Astrocyte (in vitro differentiated cells and primary cell): ENCODE results near the gene SSBP2. TPM values are rescaled to one million over a fixed set of nuclear protein-coding genes. Genes with fewer than 3 reads are reported as not detected.

Source experiments
- DNase-seq: peaks from one replicate; pipeline ENCODE4 v3.0.0-alpha.2; 2010; ENCODE audit warnings: low read depth
- FAIRE-seq: peaks from 2 replicates; lab custom pipeline; 2011; peaks lifted over from hg19 to GRCh38; lab: Jason Lieb, UNC
- H2AFZ ChIP-seq: 2 replicates; pipeline ENCODE4 v1.6.0; 2012; ENCODE audit warnings: low read depth, low read length, inconsistent platforms
- H3K27ac ChIP-seq: 2 replicates; pipeline ENCODE4 v1.5.1; 2011; ENCODE audit warnings: low read depth, low read length, inconsistent platforms
- H3K27me3 ChIP-seq: 2 replicates; pipeline ENCODE4 v1.6.0; 2011; ENCODE audit warnings: low read length, inconsistent platforms; ENCODE audit not compliant: insufficient read depth
- H3K36me3 ChIP-seq: 2 replicates; pipeline ENCODE4 v1.5.1; 2011; ENCODE audit warnings: low read length, inconsistent platforms; ENCODE audit not compliant: insufficient read depth
- H3K4me1 ChIP-seq: 2 replicates; pipeline ENCODE4 v1.5.1; 2011; ENCODE audit warnings: low read length, inconsistent platforms; ENCODE audit not compliant: insufficient read depth
- H3K4me2 ChIP-seq: 2 replicates; pipeline ENCODE4 v1.6.0; 2012; ENCODE audit warnings: low read length, inconsistent platforms
- H3K4me3 ChIP-seq: 2 replicates; pipeline ENCODE4 v1.5.1; 2011; ENCODE audit warnings: low read depth, mild to moderate bottlenecking, low read length, inconsistent platforms; ENCODE audit not compliant: insufficient read depth
- H3K79me2 ChIP-seq: 2 replicates; pipeline ENCODE4 v1.6.0; 2012; ENCODE audit warnings: mild to moderate bottlenecking, low read length, inconsistent platforms; ENCODE audit not compliant: insufficient read depth
- H3K9ac ChIP-seq: 2 replicates; pipeline ENCODE4 v1.6.0; 2012; ENCODE audit warnings: mild to moderate bottlenecking, low read length, inconsistent platforms
- H3K9me3 ChIP-seq: 2 replicates; pipeline ENCODE4 v1.5.1; 2012; ENCODE audit warnings: low read depth, mild to moderate bottlenecking, low read length, inconsistent platforms; ENCODE audit not compliant: insufficient read depth
- H4K20me1 ChIP-seq: 2 replicates; pipeline ENCODE4 v1.6.0; 2012; ENCODE audit warnings: low read length, inconsistent platforms; ENCODE audit not compliant: insufficient read depth
- H3K27ac Mint-ChIP-seq: one replicate; pipeline ENCODE4 v1.8.0; 2021; ENCODE audit warnings: mild to moderate bottlenecking, mixed read lengths; ENCODE audit not compliant: unreplicated experiment
- H3K27me3 Mint-ChIP-seq: one replicate; pipeline ENCODE4 v1.8.0; 2021; ENCODE audit warnings: low read depth, mixed read lengths; ENCODE audit not compliant: unreplicated experiment
- H3K36me3 Mint-ChIP-seq: one replicate; pipeline ENCODE4 v1.8.0; 2021; ENCODE audit warnings: low read depth, mixed read lengths; ENCODE audit not compliant: unreplicated experiment
- H3K4me1 Mint-ChIP-seq: one replicate; pipeline ENCODE4 v1.8.0; 2021; ENCODE audit warnings: low read depth, mixed read lengths; ENCODE audit not compliant: unreplicated experiment
- H3K4me3 Mint-ChIP-seq: one replicate; pipeline ENCODE4 v1.8.0; 2021; ENCODE audit warnings: mild to moderate bottlenecking, moderate library complexity, mixed read lengths; ENCODE audit not compliant: unreplicated experiment
- H3K9me3 Mint-ChIP-seq: one replicate; pipeline ENCODE4 v1.8.0; 2021; ENCODE audit warnings: mild to moderate bottlenecking, mixed read lengths; ENCODE audit not compliant: unreplicated experiment
- EZH2 ChIP-seq: IDR thresholded peaks from 2 replicates; pipeline ENCODE4 v1.6.1; 2012; ENCODE audit warnings: mild to moderate bottlenecking, low read length, inconsistent platforms; ENCODE audit not compliant: insufficient read depth
- total RNA-seq: library from RNA; stranded (reverse); gene quantifications from 2 replicates; pipeline ENCODE4 v1.2.1, GENCODE V29; 2021
- TF ChIP-seq, protein P1 (sequence below): IDR thresholded peaks from 2 replicates; pipeline ENCODE4 v1.5.1; 2011; ENCODE audit warnings: low read depth, mild to moderate bottlenecking, inconsistent platforms, low read length, moderate library complexity; ENCODE audit not compliant: insufficient read depth

SSBP2 gene
- total RNA-seq, 1 donor from 2014 or later: 59.8 TPM

DNA sequence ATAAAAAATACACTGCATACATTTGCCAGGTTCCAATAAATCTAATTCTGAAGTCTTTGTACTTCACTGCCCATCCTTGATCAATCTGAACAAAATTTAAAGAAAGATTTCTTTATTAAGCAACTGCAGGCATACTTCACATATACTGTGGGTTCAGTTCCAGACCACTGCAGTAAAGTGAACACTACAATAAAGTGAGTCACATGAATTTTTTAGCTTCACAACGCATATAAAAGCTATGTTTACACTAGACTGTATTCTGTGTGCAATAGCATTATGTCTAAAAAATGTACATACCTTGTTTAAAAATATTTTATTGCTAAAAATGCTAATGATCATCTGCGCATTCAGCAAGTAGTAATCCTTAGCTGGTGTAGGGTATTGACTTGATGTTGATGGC lies 52.1 kb downstream of the SSBP2 start:
- H3K4me1 ChIP-seq: no peaks in the 10 kb centered on the region
- no peaks in the 10 kb centered on the region for H3K36me3 ChIP-seq
- H2AFZ ChIP-seq: no peak overlapping the region
- peaks cover 9% of the 10 kb centered on the region for H3K4me1 Mint-ChIP-seq
- H3K9ac ChIP-seq: no peak overlapping the region
- peaks cover 7% of the 10 kb centered on the region for H3K9me3 ChIP-seq
- no peaks in the 10 kb centered on the region for H3K79me2 ChIP-seq
- H4K20me1 ChIP-seq: no peaks in the 10 kb centered on the region
- peaks cover 10% of the 10 kb centered on the region for H3K9me3 Mint-ChIP-seq
- H3K27me3 ChIP-seq: no peaks in the 10 kb centered on the region
- no peak for FAIRE-seq
- no peak overlapping the region for H3K4me3 ChIP-seq
- H3K27ac Mint-ChIP-seq: no peak overlapping the region
- H3K4me3 Mint-ChIP-seq: no peak overlapping the region
- no peak for TF ChIP-seq EZH2
- TF ChIP-seq, protein P1, sequence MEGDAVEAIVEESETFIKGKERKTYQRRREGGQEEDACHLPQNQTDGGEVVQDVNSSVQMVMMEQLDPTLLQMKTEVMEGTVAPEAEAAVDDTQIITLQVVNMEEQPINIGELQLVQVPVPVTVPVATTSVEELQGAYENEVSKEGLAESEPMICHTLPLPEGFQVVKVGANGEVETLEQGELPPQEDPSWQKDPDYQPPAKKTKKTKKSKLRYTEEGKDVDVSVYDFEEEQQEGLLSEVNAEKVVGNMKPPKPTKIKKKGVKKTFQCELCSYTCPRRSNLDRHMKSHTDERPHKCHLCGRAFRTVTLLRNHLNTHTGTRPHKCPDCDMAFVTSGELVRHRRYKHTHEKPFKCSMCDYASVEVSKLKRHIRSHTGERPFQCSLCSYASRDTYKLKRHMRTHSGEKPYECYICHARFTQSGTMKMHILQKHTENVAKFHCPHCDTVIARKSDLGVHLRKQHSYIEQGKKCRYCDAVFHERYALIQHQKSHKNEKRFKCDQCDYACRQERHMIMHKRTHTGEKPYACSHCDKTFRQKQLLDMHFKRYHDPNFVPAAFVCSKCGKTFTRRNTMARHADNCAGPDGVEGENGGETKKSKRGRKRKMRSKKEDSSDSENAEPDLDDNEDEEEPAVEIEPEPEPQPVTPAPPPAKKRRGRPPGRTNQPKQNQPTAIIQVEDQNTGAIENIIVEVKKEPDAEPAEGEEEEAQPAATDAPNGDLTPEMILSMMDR: no peak
- H3K36me3 Mint-ChIP-seq: peaks cover 16% of the 10 kb centered on the region
- H3K4me2 ChIP-seq: no peak overlapping the region
- no peaks in the 10 kb centered on the region for H3K27me3 Mint-ChIP-seq
- DNase-seq: peak; percentile 5
- H3K27ac ChIP-seq: no peak overlapping the region

DNA sequence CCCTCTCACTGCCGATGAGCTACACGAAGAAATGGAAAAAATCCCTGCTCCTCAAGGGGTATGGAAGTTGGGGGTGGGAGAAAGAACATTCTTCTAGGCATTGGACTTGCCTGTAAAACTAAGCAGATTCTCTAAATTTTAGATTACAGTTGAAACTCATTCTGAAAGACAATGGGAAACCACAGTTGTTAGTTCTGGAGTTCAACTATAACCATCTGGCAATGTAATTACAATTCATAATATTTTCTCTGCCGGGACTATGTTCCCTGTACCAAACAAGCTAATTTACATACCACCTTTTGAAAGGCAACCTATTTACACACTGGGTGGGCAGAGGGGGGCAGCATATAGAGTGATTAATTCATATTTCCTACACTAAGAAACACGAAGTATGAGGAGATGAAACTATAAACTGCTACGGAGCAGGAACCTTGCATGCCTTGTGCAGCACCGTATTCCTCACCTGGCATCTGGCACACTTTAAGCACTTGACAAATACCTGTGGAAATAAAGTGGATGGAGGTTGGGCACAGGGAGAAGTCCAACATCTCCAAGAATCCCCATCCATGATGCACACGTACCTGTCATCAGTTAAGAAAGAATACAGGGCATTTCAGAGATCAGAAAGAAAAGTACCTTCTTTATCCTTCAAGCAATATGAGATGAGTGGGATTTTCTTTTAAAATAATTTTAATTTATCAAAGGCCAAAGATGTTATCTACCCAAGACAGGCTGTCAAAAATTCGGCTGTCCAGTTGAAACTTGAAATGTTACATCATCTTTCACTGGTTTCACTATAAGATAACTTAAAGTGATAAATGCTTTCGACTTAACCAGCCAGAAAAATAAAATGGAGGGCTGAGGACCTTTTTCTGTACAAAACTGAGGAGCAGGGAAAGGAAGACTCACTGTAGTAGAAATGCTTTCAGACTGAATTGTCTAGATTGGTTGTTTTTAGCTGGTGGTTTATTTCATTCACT lies 54.2 kb downstream of the SSBP2 start:
- Mint-ChIP-seq H3K9me3 (peaks cover 10% of the 10 kb centered on the region), H3K4me3 (no peak overlapping the region), H3K4me1 (peaks cover 9% of the 10 kb centered on the region), H3K27me3 (no peaks in the 10 kb centered on the region), H3K27ac (no peak overlapping the region), H3K36me3 (peaks cover 16% of the 10 kb centered on the region)
- Histone ChIP-seq H3K4me1 (no peaks in the 10 kb centered on the region), H3K27me3 (no peaks in the 10 kb centered on the region), H3K27ac (no peak overlapping the region), H3K36me3 (no peaks in the 10 kb centered on the region), H3K79me2 (no peaks in the 10 kb centered on the region), H3K4me3 (no peak overlapping the region), H3K4me2 (no peak overlapping the region), H3K9ac (no peak overlapping the region), H3K9me3 (peaks cover 7% of the 10 kb centered on the region), H4K20me1 (no peaks in the 10 kb centered on the region), H2AFZ (no peak overlapping the region)
- FAIRE-seq (no peak), DNase-seq (no peak)
- TF ChIP-seq, protein P1: no peak
- no peak for TF ChIP-seq EZH2

DNA sequence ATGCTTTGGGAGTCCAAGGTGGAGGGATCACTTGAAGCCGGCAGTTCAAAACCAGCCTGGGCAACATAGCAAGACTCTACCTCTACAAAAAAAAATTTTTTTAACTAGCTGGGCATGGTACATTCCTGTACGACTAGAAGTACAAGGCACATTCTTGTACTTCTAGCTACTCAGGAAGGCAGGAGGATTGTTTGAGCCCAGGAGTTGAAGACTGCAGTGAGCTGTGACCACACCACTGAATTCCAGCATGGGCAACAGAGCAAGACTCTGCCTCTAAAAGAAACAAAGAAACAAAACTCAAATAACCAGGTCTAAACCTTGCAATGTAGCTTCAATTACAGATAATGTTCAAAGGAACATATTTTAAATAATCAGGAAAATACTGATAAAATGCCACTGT lies 56.2 kb downstream of the SSBP2 start:
- Histone ChIP-seq H3K4me2 (no peak overlapping the region), H3K36me3 (no peaks in the 10 kb centered on the region), H3K27ac (no peak overlapping the region), H2AFZ (no peak overlapping the region), H3K9ac (no peak overlapping the region), H3K4me1 (no peaks in the 10 kb centered on the region), H3K27me3 (no peaks in the 10 kb centered on the region), H3K79me2 (no peaks in the 10 kb centered on the region), H3K4me3 (no peak overlapping the region), H4K20me1 (no peaks in the 10 kb centered on the region), H3K9me3 (no peaks in the 10 kb centered on the region)
- Mint-ChIP-seq H3K4me1 (peaks cover 9% of the 10 kb centered on the region), H3K27me3 (no peaks in the 10 kb centered on the region), H3K36me3 (peaks cover 23% of the 10 kb centered on the region), H3K27ac (peak overlapping the region; percentile 53), H3K4me3 (no peak overlapping the region), H3K9me3 (peaks cover 12% of the 10 kb centered on the region)
- FAIRE-seq (no peak), DNase-seq (no peak)
- TF ChIP-seq, protein P1: no peak
- no peak for TF ChIP-seq EZH2
